ENCODE data around the gene POLR2J2.
"Not testable (repeated sequence)": the region's sequence is repeated elsewhere in the genome, so short reads cannot be mapped to it uniquely, and the experiment has no call there.

The POLR2J2 gene

GRCh38 chr7:102671166-102671955, at the start of gene POLR2J2:
TSS of gene POLR2J2 (minus strand) at chr7:102671663. CDS start at chr7:102671601, 62 bp downstream.
- peak; percentile 92 for DNase-seq (ENCODE audit: low spot score)

- DNase-seq (ENCODE audit: low spot score), result peak; percentile 11
Observed at GRCh38 chr7:102718491-102718890, 47.0 kb upstream of the POLR2J2 start.

GRCh38 chr7:102715718-102716117, 44.3 kb upstream of the POLR2J2 start:
- not testable (repeated sequence) for DNase-seq (ENCODE audit: low spot score)

GRCh38 chr7:102714774-102715522, 43.5 kb upstream of the POLR2J2 start:
- not testable (repeated sequence) for DNase-seq (ENCODE audit: low spot score)

GRCh38 chr7:102713691-102714080, 42.2 kb upstream of the POLR2J2 start:
- DNase-seq (ENCODE audit: low spot score), result not testable (repeated sequence)

GRCh38 chr7:102713011-102713690, 41.7 kb upstream of the POLR2J2 start:
- DNase-seq (ENCODE audit: low spot score), result not testable (repeated sequence)

- DNase-seq (ENCODE audit: low spot score), result not testable (repeated sequence)
Observed at GRCh38 chr7:102698962-102699750, 27.7 kb upstream of the POLR2J2 start.

- not testable (repeated sequence) for DNase-seq (ENCODE audit: low spot score)
Observed at GRCh38 chr7:102697642-102698512, 26.4 kb upstream of the POLR2J2 start.

- not testable (repeated sequence) for DNase-seq (ENCODE audit: low spot score)
Observed at GRCh38 chr7:102696009-102696408, 24.5 kb upstream of the POLR2J2 start.

- DNase-seq (ENCODE audit: low spot score), result not testable (repeated sequence)
Observed at GRCh38 chr7:102695033-102695552, 23.6 kb upstream of the POLR2J2 start.

- DNase-seq (ENCODE audit: low spot score), result not testable (repeated sequence)
Observed at GRCh38 chr7:102694008-102694407, 22.5 kb upstream of the POLR2J2 start.

GRCh38 chr7:102690602-102691001, 19.1 kb upstream of the POLR2J2 start:
- not testable (repeated sequence) for DNase-seq (ENCODE audit: low spot score)

GRCh38 chr7:102689436-102690282, 18.2 kb upstream of the POLR2J2 start:
- DNase-seq (ENCODE audit: low spot score), result not testable (repeated sequence)

- not testable (repeated sequence) for DNase-seq (ENCODE audit: low spot score)
Observed at GRCh38 chr7:102688299-102689036, 17.0 kb upstream of the POLR2J2 start.

- DNase-seq (ENCODE audit: low spot score), result not testable (repeated sequence)
Observed at GRCh38 chr7:102682560-102682959, 11.1 kb upstream of the POLR2J2 start.

- DNase-seq (ENCODE audit: low spot score), result not testable (repeated sequence)
Observed at GRCh38 chr7:102680780-102681179, 9.3 kb upstream of the POLR2J2 start.

GRCh38 chr7:102675545-102675944, 4.1 kb upstream of the POLR2J2 start:
- DNase-seq (ENCODE audit: low spot score), result not testable (repeated sequence)

GRCh38 chr7:102673447-102674067, 2.1 kb upstream of the POLR2J2 start:
- not testable (repeated sequence) for DNase-seq (ENCODE audit: low spot score)

Measured in GM03348 (cell line).